ENCODE results near the gene CDC45. TPM values are rescaled to one million over a fixed set of nuclear protein-coding genes. Genes with fewer than 3 reads are reported as not detected.

Gene CDC45
- total and polyA plus RNA-seq, 2 donors (not counting 1 experiment from before 2014, with no cell fraction given) = 3.8 to 12.0 TPM

DNA sequence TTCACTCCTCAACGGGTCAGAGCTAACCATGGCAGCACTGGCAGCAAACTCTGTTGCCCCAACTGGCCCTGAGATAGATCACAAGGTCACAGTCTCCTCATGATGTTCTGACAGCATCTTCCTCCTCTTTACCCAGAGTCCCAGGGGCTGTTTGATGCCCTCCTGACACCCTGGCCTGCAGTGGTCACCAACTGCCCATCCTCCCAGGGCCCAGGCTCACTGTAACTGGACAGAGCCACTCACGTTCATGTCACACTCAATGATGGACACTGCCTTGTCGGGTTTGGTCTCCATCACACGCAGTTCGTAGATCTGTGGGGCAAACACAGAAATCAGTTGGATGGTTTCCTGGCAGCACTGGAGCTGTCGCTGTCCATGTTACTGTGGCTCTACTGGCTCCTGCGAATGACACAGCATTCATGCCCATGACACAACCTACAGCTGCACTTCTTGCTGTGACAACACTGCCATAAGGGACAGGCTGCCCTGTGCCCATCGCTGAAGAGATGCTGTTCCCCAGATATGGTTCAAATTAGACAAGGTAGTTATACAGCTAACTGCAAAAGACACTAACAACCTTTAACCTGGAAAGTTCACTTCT lies 21.8 kb upstream of the CDC45 start:
- H3K4me2 ChIP-seq (ENCODE audit: extremely low read depth, insufficient read depth, low read length) = no peak overlapping the region
- TF ChIP-seq, protein P1, sequence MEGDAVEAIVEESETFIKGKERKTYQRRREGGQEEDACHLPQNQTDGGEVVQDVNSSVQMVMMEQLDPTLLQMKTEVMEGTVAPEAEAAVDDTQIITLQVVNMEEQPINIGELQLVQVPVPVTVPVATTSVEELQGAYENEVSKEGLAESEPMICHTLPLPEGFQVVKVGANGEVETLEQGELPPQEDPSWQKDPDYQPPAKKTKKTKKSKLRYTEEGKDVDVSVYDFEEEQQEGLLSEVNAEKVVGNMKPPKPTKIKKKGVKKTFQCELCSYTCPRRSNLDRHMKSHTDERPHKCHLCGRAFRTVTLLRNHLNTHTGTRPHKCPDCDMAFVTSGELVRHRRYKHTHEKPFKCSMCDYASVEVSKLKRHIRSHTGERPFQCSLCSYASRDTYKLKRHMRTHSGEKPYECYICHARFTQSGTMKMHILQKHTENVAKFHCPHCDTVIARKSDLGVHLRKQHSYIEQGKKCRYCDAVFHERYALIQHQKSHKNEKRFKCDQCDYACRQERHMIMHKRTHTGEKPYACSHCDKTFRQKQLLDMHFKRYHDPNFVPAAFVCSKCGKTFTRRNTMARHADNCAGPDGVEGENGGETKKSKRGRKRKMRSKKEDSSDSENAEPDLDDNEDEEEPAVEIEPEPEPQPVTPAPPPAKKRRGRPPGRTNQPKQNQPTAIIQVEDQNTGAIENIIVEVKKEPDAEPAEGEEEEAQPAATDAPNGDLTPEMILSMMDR (conservative IDR thresholded peaks at IDR 0.05 in 1 of 2, IDR thresholded peaks at IDR 0.05 in 1 of 2; ENCODE audit: low read depth in 1 of 2, low read length in 2 of 2) = no peak
- no peak for TF ChIP-seq EZH2 (IDR thresholded peaks at IDR 0.05; ENCODE audit: low read length, missing control alignments)
- H3K9ac ChIP-seq (ENCODE audit: insufficient read depth, low read length) = no peak overlapping the region
- H3K27ac ChIP-seq (ENCODE audit: insufficient read depth, low read length) = no peak overlapping the region
- H2AFZ ChIP-seq (ENCODE audit: low read length) = no peak overlapping the region
- no peak overlapping the region for H3K4me3 ChIP-seq (replicated peaks in 1 of 4; ENCODE audit: control extremely low read depth in 1 of 4, insufficient read depth in 1 of 4, low read depth in 3 of 4, low read length in 4 of 4)
- H4K20me1 ChIP-seq (ENCODE audit: control insufficient read depth, extremely low read depth, insufficient read depth, low read length) = no peaks in the 10 kb centered on the region
- DNase-seq (ENCODE audit: low read depth in 2 of 2) = no peak
- no peaks in the 10 kb centered on the region for H3K9me3 ChIP-seq (ENCODE audit: control insufficient read depth, insufficient read depth, low read depth, low read length)
- no peaks in the 10 kb centered on the region for H3K79me2 ChIP-seq (ENCODE audit: control insufficient read depth, insufficient read depth, low read length)
- peaks cover 3% of the 10 kb centered on the region for H3K4me1 ChIP-seq (ENCODE audit: control insufficient read depth, extremely low read depth, insufficient read depth, low read length)
- H3K27me3 ChIP-seq (ENCODE audit: control insufficient read depth, insufficient read depth, low read length) = no peaks in the 10 kb centered on the region
- peaks cover 22% of the 10 kb centered on the region for H3K36me3 ChIP-seq (ENCODE audit: control insufficient read depth, insufficient read depth, low read length)

DNA sequence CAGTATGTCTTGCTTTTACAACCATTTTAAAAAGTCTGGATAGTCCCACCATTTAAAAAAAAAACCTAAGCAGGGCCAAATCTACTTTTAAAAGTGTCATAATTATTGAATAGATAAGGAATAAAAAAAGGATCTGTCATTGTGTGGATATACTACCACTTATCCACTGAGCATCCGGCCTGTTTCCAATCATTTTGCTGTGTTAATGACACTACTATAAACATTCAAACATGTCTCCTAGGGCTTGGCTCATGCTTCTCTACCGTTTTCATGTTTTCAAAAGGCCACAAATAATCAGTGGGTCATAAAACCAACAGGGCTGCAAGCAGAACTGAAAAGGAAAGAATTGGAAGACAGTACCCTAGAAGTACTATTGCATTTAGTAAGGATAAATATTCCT lies 19.7 kb upstream of the CDC45 start:
- Histone ChIP-seq H3K79me2 (ENCODE audit: control insufficient read depth, insufficient read depth, low read length) (no peaks in the 10 kb centered on the region), H3K27me3 (ENCODE audit: control insufficient read depth, insufficient read depth, low read length) (no peaks in the 10 kb centered on the region), H3K9ac (ENCODE audit: insufficient read depth, low read length) (no peak overlapping the region), H3K4me2 (ENCODE audit: extremely low read depth, insufficient read depth, low read length) (no peak overlapping the region), H4K20me1 (ENCODE audit: control insufficient read depth, extremely low read depth, insufficient read depth, low read length) (no peaks in the 10 kb centered on the region), H3K9me3 (ENCODE audit: control insufficient read depth, insufficient read depth, low read depth, low read length) (no peaks in the 10 kb centered on the region), H3K36me3 (ENCODE audit: control insufficient read depth, insufficient read depth, low read length) (peaks cover 17% of the 10 kb centered on the region), H3K27ac (ENCODE audit: insufficient read depth, low read length) (no peak overlapping the region), H2AFZ (ENCODE audit: low read length) (no peak overlapping the region), H3K4me1 (ENCODE audit: control insufficient read depth, extremely low read depth, insufficient read depth, low read length) (peaks cover 10% of the 10 kb centered on the region), H3K4me3 (replicated peaks in 1 of 4; ENCODE audit: control extremely low read depth in 1 of 4, insufficient read depth in 1 of 4, low read depth in 3 of 4, low read length in 4 of 4) (no peak overlapping the region)
- no peak for DNase-seq (ENCODE audit: low read depth in 2 of 2)
- TF ChIP-seq, protein P1 (conservative IDR thresholded peaks at IDR 0.05 in 1 of 2, IDR thresholded peaks at IDR 0.05 in 1 of 2; ENCODE audit: low read depth in 1 of 2, low read length in 2 of 2) = no peak
- TF ChIP-seq EZH2 (IDR thresholded peaks at IDR 0.05; ENCODE audit: low read length, missing control alignments) = no peak

DNA sequence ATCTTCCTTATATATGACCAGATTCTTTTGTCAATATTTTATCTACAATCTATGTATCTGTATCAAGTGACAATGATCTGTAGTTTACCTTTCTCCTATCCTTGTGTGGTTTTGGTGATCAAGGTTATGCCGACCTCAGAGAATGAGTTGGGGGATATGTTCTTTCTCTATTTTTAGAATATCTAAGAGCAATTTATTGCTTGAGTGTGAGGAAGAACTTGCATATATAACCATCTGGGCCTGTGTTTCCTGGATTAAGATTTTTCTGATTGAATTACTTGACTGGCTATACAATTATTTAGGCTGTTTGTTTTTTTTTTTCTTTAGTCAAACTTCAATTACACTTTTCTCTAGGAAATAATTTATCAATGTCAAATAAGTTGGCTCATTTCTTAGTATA lies 18.2 kb upstream of the CDC45 start:
- DNase-seq (ENCODE audit: low read depth in 2 of 2) = no peak
- Histone ChIP-seq H3K36me3 (ENCODE audit: control insufficient read depth, insufficient read depth, low read length) (peaks cover 14% of the 10 kb centered on the region), H3K27me3 (ENCODE audit: control insufficient read depth, insufficient read depth, low read length) (no peaks in the 10 kb centered on the region), H2AFZ (ENCODE audit: low read length) (no peak overlapping the region), H3K9ac (ENCODE audit: insufficient read depth, low read length) (no peak overlapping the region), H3K9me3 (ENCODE audit: control insufficient read depth, insufficient read depth, low read depth, low read length) (no peaks in the 10 kb centered on the region), H3K4me1 (ENCODE audit: control insufficient read depth, extremely low read depth, insufficient read depth, low read length) (peaks cover 7% of the 10 kb centered on the region), H4K20me1 (ENCODE audit: control insufficient read depth, extremely low read depth, insufficient read depth, low read length) (no peaks in the 10 kb centered on the region), H3K79me2 (ENCODE audit: control insufficient read depth, insufficient read depth, low read length) (no peaks in the 10 kb centered on the region), H3K4me2 (ENCODE audit: extremely low read depth, insufficient read depth, low read length) (no peak overlapping the region), H3K4me3 (replicated peaks in 1 of 4; ENCODE audit: control extremely low read depth in 1 of 4, insufficient read depth in 1 of 4, low read depth in 3 of 4, low read length in 4 of 4) (no peak overlapping the region), H3K27ac (ENCODE audit: insufficient read depth, low read length) (no peak overlapping the region)
- TF ChIP-seq, protein P1 (conservative IDR thresholded peaks at IDR 0.05 in 1 of 2, IDR thresholded peaks at IDR 0.05 in 1 of 2; ENCODE audit: low read depth in 1 of 2, low read length in 2 of 2) = no peak
- TF ChIP-seq EZH2 (IDR thresholded peaks at IDR 0.05; ENCODE audit: low read length, missing control alignments) = no peak

Measured in fibroblast of lung (primary cell).